GM12878 (cell line): ENCODE results near the gene NAV2. TPM values are rescaled to one million over a fixed set of nuclear protein-coding genes. Genes with fewer than 3 reads are reported as not detected.

ENCODE experiments used
- ATF3 ChIP-seq: IDR thresholded peaks from 2 replicates; pipeline ENCODE4 v1.6.1; 2011; ENCODE audit warnings: low read depth, mild to moderate bottlenecking, low read length, moderate library complexity, borderline replicate concordance; ENCODE audit errors: extremely low read depth
- ETV6 ChIP-seq, 2 experiments: fragments of 450-650 bp in 1 of 2; IDR thresholded peaks in 1 of 2; conservative IDR thresholded peaks in 1 of 2; 2 replicates each; pipeline ENCODE4 v1.6.1; 2014; ENCODE audit warnings: antibody characterized with exemption in 1 of 2, borderline replicate concordance in 1 of 2, low read depth in 1 of 2, mild to moderate bottlenecking in 1 of 2, moderate library complexity in 1 of 2
- NFYB ChIP-seq: IDR thresholded peaks from 2 replicates; pipeline ENCODE4 v1.6.1; 2011; ENCODE audit warnings: low read depth, mild to moderate bottlenecking, low read length, improper control_type of control experiment, moderate library complexity; ENCODE audit not compliant: insufficient read depth
- PKNOX1 ChIP-seq: fragments of 450-650 bp; IDR thresholded peaks from 2 replicates; pipeline ENCODE4 v1.6.1; 2016; ENCODE audit warnings: mild to moderate bottlenecking
- RAD51 ChIP-seq: fragments of 450-650 bp; IDR thresholded peaks from 2 replicates; pipeline ENCODE4 v1.6.1; 2016; ENCODE audit warnings: moderate library complexity, mild to moderate bottlenecking, inconsistent platforms
- RCOR1 ChIP-seq: conservative IDR thresholded peaks from 2 replicates; pipeline ENCODE4 v1.6.1; 2012; ENCODE audit warnings: low read depth, low read length, improper control_type of control experiment
- SKIL ChIP-seq: fragments of 450-650 bp; IDR thresholded peaks from 2 replicates; pipeline ENCODE4 v1.6.1; 2017; ENCODE audit warnings: mild to moderate bottlenecking, low read depth, inconsistent platforms; ENCODE audit not compliant: poor library complexity, severe bottlenecking
- SRF ChIP-seq, 2 experiments: IDR thresholded peaks; 2 replicates each; pipeline ENCODE4 v1.6.1; 2011; ENCODE audit warnings: low read depth in 2 of 2, low read length in 2 of 2, mild to moderate bottlenecking in 1 of 2, moderate library complexity in 1 of 2
- ZBED1 ChIP-seq: IDR thresholded peaks from 2 replicates; pipeline ENCODE4 v1.6.1; 2016; ENCODE audit warnings: borderline replicate concordance
- ZNF217 ChIP-seq: fragments of 450-650 bp; IDR thresholded peaks from 2 replicates; pipeline ENCODE4 v1.6.1; 2017; ENCODE audit warnings: antibody characterized with exemption, mild to moderate bottlenecking
- ZNF274 ChIP-seq: IDR thresholded peaks from one replicate; pipeline ENCODE4 v1.8.0; 2011; ENCODE audit not compliant: insufficient read length, insufficient read depth
- polyA plus RNA-seq, 11 experiments: library from polyadenylated mRNA; depleted of rRNA in 4 of 11; unstranded in 6 of 11; stranded (reverse) in 5 of 11; fragments of >200 nt; fragmentation: Nextera tagmentation in 4 of 11; fragmentation: Illumina TruSeq in 1 of 11; extraction: Ambion mirVana in 4 of 11; extraction: Trizol in 1 of 11; gene quantifications; 1 replicate in 1 of 11; 2 replicates in 10 of 11; pipeline versions ENCODE4 v1.2.1 to v1.2.3, GENCODE V29; 2011 to 2016; ENCODE audit warnings: inconsistent platforms in 2 of 11, missing spikeins in 2 of 11, low read depth in 1 of 11
- total RNA-seq, 4 experiments: library from RNA; depleted of rRNA in 3 of 4; stranded (reverse); fragments of >200 nt in 3 of 4; fragmentation: Illumina TruSeq in 1 of 4; extraction: Trizol in 1 of 4; gene quantifications; 2 replicates each; pipeline versions ENCODE4 v1.2.1 to v1.2.3, GENCODE V29; 2013 to 2021

The NAV2 gene
- total and polyA plus RNA-seq, 10 of the 15 experiments (the other 5 are each of a cell fraction or from before 2014, with no cell fraction given), result 0.35 to 6.1 (median 1.1) TPM

- TF ChIP-seq SKIL, result no peak
- no peak for TF ChIP-seq RAD51
- no peak for TF ChIP-seq RCOR1
- TF ChIP-seq ATF3, result no peak
- no peak for TF ChIP-seq ZBED1
- no peak for TF ChIP-seq ZNF274
- TF ChIP-seq ZNF217, result no peak
- no peak for TF ChIP-seq NFYB
- TF ChIP-seq PKNOX1, result no peak
- TF ChIP-seq SRF (IDR thresholded peaks at IDR 0.05; ENCODE audit: low read depth in 2 of 2, low read length in 2 of 2), result no peak
- no peak for TF ChIP-seq ETV6 (conservative IDR thresholded peaks at IDR 0.05 in 1 of 2, IDR thresholded peaks at IDR 0.05 in 1 of 2; ENCODE audit: borderline replicate concordance in 1 of 2, low read depth in 1 of 2)
Measured at GRCh38 chr11:19727246-19727645, 14.6 kb downstream of the NAV2 start (continued).
